Mononuclear cell (primary cell): ENCODE results near the gene LYZL2. TPM values are rescaled to one million over a fixed set of nuclear protein-coding genes. Genes with fewer than 3 reads are reported as not detected.
"Not testable (repeated sequence)": the region's sequence is repeated elsewhere in the genome, so short reads cannot be mapped to it uniquely, and the experiment has no call there.

ENCODE experiments used
- H3K27me3 ChIP-seq: 2 replicates; pipeline ENCODE4 v1.6.0; 2011; ENCODE audit warnings: low read length, control low read depth; ENCODE audit not compliant: insufficient read depth
- H3K4me1 ChIP-seq: 2 replicates; pipeline ENCODE4 v1.5.1; 2011; ENCODE audit warnings: mild to moderate bottlenecking, low read length, control low read depth; ENCODE audit not compliant: insufficient read depth
- H3K4me3 ChIP-seq: 2 replicates; pipeline ENCODE4 v1.5.1; 2011; ENCODE audit warnings: mild to moderate bottlenecking, low read length, moderate library complexity
- H3K9me3 ChIP-seq: 2 replicates; pipeline ENCODE4 v1.5.1; 2011; ENCODE audit warnings: low read depth, mild to moderate bottlenecking, control low read depth, low read length
- total RNA-seq: library from RNA; depleted of rRNA; stranded (reverse); fragments of >200 nt; gene quantifications from one replicate; pipeline ENCODE4 v1.2.3, GENCODE V29; 2012

Gene LYZL2
- total RNA-seq, 1 donor = not detected

- Histone ChIP-seq H3K27me3 (peaks cover 4% of the 10 kb centered on the region), H3K9me3 (no peaks in the 10 kb centered on the region)
Measured at GRCh38 chr10:30607814-30608213, 21.7 kb downstream of the LYZL2 start.

DNA sequence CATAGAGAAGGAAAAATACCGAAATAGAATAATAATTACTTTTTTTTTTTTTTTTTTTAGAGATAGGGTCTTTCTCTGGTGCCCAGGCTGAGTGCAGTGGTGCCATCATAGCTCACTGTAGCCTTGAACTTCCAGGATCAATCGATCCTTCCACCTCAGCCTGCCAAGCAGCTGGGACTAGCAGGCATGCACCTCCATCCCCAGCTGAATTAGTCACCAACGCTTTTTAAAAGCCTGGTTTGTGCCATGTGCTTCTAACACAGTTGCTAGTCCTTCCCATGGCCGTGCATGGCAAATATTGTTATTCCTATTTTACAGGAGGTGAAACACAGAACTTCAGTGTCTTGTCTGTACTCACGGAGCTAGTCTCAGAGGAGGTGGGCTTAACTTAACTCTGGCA lies 23.2 kb downstream of the LYZL2 start:
- peaks cover 4% of the 10 kb centered on the region for H3K27me3 ChIP-seq
- no peaks in the 10 kb centered on the region for H3K9me3 ChIP-seq
- no peaks in the 10 kb centered on the region for H3K4me1 ChIP-seq
- H3K4me3 ChIP-seq = no peak overlapping the region

More at GRCh38 chr10:30607814-30608213, 21.7 kb downstream of the LYZL2 start:
- Histone ChIP-seq H3K4me1 (no peaks in the 10 kb centered on the region), H3K4me3 (no peak overlapping the region)

DNA sequence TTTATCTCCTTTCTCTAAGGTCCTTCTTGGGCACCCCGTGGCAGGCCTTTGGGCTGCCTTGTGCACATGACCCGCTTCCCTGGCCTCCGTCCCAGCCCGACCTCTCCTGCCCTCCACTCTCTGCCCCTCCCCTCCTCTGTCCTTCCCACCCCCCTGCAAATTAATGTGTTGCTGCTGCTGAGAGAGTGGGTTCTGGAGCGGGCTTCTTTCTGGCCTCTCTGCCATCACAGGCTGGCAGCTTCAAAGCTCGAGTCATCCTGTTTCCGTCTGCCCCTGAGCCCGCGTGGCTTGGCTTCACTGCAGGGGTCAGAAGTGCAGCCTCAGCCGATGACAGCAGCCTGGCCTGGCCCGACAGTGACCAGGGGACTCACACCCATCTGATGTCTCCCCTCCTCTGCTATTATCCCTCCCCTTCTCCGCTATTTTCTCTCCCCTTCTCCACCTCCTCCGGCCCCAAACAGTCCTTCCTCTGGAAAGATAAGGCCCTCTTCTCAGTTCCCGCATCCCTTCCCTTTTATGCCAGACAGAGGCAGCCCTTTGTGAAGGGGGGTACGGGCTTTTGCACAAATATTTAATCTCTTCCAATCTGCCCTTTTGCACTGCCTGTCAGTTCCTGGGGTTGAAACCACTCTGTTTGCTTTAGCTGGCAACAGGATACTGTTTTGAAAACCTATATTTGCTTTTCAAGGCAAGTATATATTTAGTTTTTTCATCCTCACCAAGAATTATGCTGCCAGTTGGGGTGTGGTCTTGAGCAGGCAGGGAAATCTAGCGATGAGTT lies 24.0 kb downstream of the LYZL2 start:
- not testable (repeated sequence) for H3K4me1 ChIP-seq, H3K9me3 ChIP-seq, H3K4me3 ChIP-seq, H3K27me3 ChIP-seq

- Histone ChIP-seq H3K4me1 (no peaks in the 10 kb centered on the region), H3K9me3 (no peaks in the 10 kb centered on the region), H3K27me3 (no peaks in the 10 kb centered on the region), H3K4me3 (no peak overlapping the region)
Measured at GRCh38 chr10:30603589-30603988, 26.0 kb downstream of the LYZL2 start.

GRCh38 chr10:30602747-30603146 lies 26.8 kb downstream of the LYZL2 start:
- H3K4me3 ChIP-seq = no peak overlapping the region
- H3K27me3 ChIP-seq = no peaks in the 10 kb centered on the region
- no peaks in the 10 kb centered on the region for H3K4me1 ChIP-seq
- H3K9me3 ChIP-seq = no peaks in the 10 kb centered on the region

DNA sequence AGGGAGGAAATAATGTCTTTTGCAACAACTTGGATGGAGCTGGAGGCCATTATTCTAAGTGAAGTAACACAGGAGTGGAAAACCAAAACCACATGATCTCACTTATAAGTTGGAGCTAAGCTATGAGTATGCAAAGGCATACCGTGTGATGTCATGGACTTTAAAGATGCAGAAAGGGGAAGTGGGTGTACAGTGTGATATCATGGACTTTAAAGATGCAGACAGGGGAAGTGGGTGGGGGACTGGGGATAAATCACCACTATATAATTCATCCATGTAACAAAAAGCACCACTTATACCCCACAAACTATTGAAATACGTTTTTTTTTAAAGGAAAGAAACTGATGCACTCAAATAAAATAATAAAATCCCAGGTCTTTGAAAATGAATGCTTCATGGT lies 29.5 kb downstream of the LYZL2 start:
- Histone ChIP-seq H3K27me3 (no peaks in the 10 kb centered on the region), H3K9me3 (no peaks in the 10 kb centered on the region), H3K4me3 (no peak overlapping the region)

GRCh38 chr10:30598105-30598776 lies 31.3 kb downstream of the LYZL2 start:
- Histone ChIP-seq H3K27me3 (no peaks in the 10 kb centered on the region), H3K4me1 (peaks cover 3% of the 10 kb centered on the region), H3K4me3 (no peak overlapping the region), H3K9me3 (no peaks in the 10 kb centered on the region)

More for the DNA sequence above, 29.5 kb downstream of the LYZL2 start:
- peaks cover 3% of the 10 kb centered on the region for H3K4me1 ChIP-seq

GRCh38 chr10:30597433-30597824 lies 32.1 kb downstream of the LYZL2 start:
- not testable (repeated sequence) for H3K4me1 ChIP-seq, H3K9me3 ChIP-seq, H3K4me3 ChIP-seq, H3K27me3 ChIP-seq

DNA sequence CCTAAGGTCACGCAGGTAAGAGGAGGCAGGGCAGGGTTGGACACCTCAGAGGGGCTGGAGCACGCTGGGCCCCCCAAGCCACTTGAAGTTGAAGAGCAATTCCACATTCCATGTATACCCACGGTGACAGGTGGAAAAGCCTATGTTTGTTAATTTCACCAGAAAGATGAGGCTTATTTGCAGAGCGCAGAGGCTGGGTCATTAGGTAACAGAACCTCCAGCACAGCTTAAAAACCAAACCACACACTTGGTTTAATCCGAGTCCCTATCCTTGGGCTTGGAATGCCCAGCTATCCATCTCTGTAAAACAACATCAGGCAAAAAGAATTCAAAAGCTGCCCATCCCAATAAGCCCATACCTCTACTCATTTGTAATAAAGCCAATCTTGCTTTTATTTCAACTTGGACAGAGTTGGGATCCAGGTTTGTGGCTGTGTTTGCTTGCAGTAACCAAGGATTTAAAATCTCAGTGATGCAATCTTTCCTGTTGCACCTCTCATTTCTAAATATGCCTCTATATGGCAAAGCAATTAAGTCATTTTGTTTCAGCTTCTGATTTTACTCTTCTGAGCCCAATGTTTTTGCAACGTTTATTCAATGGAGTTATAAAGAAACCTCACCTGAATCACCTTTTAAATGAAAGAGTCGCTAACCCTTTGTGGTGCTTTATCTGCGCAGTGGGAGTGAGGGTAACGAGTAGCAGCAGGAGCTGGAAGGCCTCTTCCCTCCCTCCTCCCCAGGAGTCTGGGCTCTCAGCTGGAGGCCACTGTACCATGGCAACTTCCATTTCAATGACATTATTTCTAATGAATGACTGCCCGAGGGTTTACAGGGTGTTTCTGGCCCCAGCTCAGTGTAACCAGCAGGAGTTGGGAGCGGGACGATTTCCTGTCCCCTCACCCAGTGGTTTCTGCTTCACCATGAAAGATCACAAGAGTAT lies 32.8 kb downstream of the LYZL2 start:
- H3K4me3 ChIP-seq, H3K27me3 ChIP-seq, H3K9me3 ChIP-seq, H3K4me1 ChIP-seq: not testable (repeated sequence)

- Histone ChIP-seq H3K4me1 (peaks cover 3% of the 10 kb centered on the region), H3K27me3 (no peaks in the 10 kb centered on the region), H3K4me3 (no peak overlapping the region), H3K9me3 (no peaks in the 10 kb centered on the region)
Measured at GRCh38 chr10:30596013-30596412, 33.5 kb downstream of the LYZL2 start.

DNA sequence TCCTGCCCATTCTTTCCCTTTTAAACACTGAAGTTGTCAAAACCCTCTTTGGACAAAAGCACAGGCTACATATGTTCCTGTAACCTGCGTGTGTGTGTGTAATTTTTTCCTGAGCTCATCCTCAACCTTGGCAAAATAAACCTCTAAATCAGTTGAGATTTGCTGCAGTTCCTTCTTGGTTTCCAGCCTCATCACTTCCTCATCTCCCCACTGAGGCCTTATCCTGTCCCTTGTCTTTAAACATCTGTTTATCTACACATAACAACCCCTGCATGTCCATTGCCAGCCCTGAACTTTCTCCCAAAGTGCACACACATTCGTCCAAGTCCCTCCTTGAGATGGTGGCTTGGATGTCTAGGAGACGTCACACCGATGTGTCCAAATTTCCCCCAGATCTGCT lies 35.5 kb downstream of the LYZL2 start:
- Histone ChIP-seq H3K27me3 (no peaks in the 10 kb centered on the region), H3K4me3 (no peak overlapping the region), H3K4me1 (peaks cover 10% of the 10 kb centered on the region), H3K9me3 (no peaks in the 10 kb centered on the region)

DNA sequence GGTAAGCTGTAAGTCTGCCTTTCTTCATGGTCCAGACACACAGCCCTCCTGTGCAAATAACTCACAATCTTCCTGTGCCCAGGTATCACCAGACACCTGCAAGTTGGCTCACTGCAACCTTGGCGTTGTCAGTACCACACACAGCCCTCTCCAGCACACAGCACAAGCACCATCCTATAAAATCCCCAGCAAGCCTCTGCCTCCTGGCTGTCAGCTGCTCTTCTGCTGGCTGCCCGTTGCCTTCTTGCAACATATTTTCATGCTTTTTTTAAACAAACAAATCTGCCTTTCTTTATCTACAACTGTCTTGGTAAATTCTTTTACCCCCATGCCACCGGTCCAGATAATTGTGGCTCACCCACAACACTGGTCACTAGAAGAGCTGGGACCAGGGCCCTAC lies 36.8 kb downstream of the LYZL2 start:
- H3K9me3 ChIP-seq, H3K27me3 ChIP-seq, H3K4me3 ChIP-seq: not testable (repeated sequence)
- H3K4me1 ChIP-seq = peaks cover 14% of the 10 kb centered on the region

DNA sequence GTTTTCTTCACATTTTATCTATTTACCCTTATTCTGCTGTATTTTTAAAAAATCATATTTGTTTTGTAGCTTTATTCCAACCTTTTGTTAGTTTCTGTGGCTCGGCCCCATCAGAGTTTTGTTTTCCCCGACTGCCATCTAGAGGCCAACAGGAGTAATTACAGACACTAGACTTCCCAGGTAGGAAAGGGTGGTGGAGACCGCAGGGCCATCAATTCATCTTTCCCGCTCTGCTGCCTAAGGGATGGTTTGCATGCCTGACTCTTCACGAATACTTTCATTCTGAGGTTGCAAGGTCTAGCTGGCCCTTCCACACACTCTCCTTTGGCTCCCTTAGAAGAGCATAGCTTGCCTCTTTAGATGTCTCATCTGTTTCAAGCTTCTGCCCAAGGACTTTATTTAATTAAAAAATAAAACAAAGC lies 38.3 kb downstream of the LYZL2 start:
- Histone ChIP-seq H3K9me3 (no peaks in the 10 kb centered on the region), H3K27me3 (no peaks in the 10 kb centered on the region), H3K4me3 (no peak overlapping the region), H3K4me1 (peaks cover 25% of the 10 kb centered on the region)

- peaks cover 25% of the 10 kb centered on the region for H3K4me1 ChIP-seq
- H3K4me3 ChIP-seq = no peak overlapping the region
- H3K27me3 ChIP-seq = no peaks in the 10 kb centered on the region
- no peaks in the 10 kb centered on the region for H3K9me3 ChIP-seq
Measured at GRCh38 chr10:30589441-30589840, 40.1 kb downstream of the LYZL2 start.

DNA sequence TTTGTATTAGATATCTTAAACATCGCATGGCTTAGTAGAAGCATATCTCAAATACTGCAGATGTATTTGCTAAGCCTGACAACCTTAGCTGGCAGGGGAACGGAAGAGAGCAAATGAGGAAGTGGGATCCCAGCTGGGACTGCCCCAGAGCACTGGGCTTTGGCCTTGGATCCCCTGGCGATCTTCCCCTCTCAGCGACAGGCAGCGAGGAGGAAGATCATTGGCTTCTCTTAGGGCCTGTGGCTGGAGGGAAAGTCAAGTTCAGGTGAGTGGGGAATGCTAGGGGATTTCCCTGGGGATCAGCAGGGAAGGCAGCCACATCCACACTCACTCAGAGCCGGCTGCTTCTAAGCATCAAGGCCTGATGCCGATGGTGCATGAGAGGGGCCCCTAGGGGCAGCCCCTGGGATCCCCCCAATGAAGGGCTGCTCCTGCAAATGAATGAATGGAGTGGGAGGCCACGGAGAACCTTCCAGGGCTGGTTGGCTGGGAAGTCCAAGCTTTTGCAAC lies 42.0 kb downstream of the LYZL2 start:
- Histone ChIP-seq H3K9me3 (no peaks in the 10 kb centered on the region), H3K4me3 (no peak overlapping the region), H3K4me1 (peaks cover 43% of the 10 kb centered on the region), H3K27me3 (no peaks in the 10 kb centered on the region)
